Measurements from ENCODE around the gene GPT2.
A peak's percentile ranks its signal among the peaks of the same experiment; 100 is the strongest.

The GPT2 gene

DNA sequence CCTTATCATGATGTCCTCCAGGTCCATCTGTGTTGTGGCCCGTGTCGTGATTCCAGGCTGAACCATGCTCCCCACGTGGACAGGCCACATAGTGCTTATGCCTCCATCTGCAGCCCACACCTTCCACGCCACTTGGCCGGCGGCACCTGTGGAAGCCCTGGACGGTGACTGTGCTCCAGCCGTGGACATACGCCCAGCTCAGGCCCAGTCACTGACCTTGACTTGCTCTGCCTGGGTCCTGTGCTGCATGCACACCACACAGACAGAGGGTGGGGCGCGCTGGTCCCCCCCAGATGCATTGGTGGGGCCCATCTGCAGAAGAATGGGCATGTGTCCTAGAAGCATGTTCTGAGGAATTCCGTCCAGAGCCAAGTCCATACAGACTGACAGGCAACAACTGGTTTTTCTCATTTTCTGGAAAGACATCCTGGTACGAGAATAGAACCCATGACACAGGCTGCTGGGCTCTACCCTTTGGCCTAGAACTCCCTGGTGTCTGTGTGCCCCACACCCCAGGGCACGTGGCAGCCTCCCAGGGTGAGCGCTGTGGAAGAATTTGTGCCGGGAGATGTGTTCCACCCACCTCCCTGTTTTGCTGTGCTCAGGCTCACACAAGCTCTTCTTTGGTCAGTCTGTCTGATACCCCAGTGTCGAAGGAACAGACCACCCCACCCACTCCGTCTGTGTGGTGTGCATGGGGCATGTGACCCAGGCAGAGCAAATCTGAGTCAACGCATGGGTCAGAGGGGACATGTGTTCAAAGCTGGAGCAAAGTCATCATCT is 39.5 kb downstream of the GPT2 start:
- in situ Hi-C loops (cut with HindIII; ENCODE audit: low sequenced_read_pairs): no loop called here
- TF ChIP-seq, protein P1, sequence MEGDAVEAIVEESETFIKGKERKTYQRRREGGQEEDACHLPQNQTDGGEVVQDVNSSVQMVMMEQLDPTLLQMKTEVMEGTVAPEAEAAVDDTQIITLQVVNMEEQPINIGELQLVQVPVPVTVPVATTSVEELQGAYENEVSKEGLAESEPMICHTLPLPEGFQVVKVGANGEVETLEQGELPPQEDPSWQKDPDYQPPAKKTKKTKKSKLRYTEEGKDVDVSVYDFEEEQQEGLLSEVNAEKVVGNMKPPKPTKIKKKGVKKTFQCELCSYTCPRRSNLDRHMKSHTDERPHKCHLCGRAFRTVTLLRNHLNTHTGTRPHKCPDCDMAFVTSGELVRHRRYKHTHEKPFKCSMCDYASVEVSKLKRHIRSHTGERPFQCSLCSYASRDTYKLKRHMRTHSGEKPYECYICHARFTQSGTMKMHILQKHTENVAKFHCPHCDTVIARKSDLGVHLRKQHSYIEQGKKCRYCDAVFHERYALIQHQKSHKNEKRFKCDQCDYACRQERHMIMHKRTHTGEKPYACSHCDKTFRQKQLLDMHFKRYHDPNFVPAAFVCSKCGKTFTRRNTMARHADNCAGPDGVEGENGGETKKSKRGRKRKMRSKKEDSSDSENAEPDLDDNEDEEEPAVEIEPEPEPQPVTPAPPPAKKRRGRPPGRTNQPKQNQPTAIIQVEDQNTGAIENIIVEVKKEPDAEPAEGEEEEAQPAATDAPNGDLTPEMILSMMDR (IDR thresholded peaks at IDR 0.05; ENCODE audit: low read depth, low read length, missing control alignments): no peak
- H3K4me3 ChIP-seq (ENCODE audit: low read depth, low read length): no peak overlapping the region
- DNase-seq (ENCODE audit: low read depth): no peak

DNA sequence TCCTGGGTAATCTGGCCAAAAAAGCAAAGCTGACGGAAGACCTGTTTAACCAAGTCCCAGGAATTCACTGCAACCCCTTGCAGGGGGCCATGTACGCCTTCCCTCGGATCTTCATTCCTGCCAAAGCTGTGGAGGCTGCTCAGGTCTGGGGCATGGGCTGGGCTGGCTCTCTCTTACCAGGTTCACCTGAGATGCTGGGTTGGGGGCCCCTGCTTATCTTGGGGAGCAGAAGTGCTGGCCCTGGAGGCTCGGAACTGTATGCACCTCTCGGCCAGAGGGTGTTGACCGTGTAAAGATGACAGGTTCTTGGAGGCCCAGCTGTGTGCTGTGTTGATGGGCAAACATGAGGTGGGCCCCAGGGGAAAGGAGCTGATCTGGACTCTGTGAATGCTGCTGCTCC is 40.2 kb downstream of the GPT2 start:
- in situ Hi-C loops (cut with HindIII; ENCODE audit: low sequenced_read_pairs): no loop called here
- TF ChIP-seq, protein P1 (IDR thresholded peaks at IDR 0.05; ENCODE audit: low read depth, low read length, missing control alignments): no peak
- no peak overlapping the region for H3K4me3 ChIP-seq (ENCODE audit: low read depth, low read length)
- no peak for DNase-seq (ENCODE audit: low read depth)

DNA sequence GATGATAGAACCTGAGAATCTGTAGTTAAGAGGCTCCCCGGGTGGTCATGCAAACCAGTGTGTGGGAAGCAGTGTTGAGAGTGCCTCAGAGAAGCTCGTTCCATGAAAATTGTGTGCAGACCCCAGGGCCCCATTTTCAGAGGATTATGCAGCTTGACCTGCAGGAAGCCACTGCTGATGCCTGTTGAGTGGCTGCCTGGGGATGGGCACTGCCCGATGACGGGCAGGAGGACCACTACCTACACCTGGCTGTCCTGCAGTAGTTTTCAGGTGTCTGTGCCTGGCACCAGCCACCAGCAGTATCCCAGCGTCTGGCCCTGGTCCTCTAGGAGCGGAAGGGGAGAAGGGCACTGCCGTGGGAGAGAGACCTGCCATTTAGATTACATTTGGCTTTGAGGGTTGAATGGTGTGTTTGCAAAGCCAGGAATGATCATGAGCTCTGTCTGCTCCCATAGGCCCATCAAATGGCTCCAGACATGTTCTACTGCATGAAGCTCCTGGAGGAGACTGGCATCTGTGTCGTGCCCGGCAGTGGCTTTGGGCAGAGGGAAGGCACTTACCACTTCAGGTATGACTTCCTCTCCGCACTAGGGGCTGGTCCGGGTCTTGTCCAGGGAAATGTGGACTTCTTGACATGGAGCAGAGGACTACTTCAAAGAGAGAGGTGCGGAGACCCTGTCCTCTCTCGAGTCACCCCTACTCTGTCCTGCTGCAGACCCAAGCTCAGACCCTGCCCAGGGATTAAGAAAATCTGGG is 42.5 kb downstream of the GPT2 start:
- in situ Hi-C loops (cut with HindIII; ENCODE audit: low sequenced_read_pairs): no loop called here
- H3K4me3 ChIP-seq (ENCODE audit: low read depth, low read length): no peak overlapping the region
- no peak for DNase-seq (ENCODE audit: low read depth)
- TF ChIP-seq, protein P1 (IDR thresholded peaks at IDR 0.05; ENCODE audit: low read depth, low read length, missing control alignments): no peak

DNA sequence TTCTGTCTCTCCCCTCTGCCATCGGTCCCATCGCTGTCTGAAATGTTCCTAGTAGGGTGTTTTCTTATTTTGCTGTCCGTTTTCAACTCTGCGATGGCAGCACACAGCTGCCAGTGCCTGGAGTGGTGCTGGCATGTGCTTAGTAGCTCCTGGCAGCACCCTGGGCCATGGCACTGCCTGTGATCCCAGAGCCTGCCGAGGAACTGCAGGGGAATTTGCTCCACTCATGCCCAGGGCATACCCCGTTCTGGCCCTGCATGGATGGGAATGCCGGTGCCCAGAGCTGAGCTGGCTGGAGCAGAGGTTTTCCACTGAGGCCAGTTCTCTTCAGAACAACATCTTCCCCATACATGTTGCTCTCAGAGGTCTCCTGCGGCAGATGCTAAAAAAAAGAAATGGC is 43.1 kb downstream of the GPT2 start:
- in situ Hi-C loops (cut with HindIII; ENCODE audit: low sequenced_read_pairs): no loop called here
- TF ChIP-seq, protein P1 (IDR thresholded peaks at IDR 0.05; ENCODE audit: low read depth, low read length, missing control alignments): no peak
- H3K4me3 ChIP-seq (ENCODE audit: low read depth, low read length): no peak overlapping the region
- no peak for DNase-seq (ENCODE audit: low read depth)

DNA sequence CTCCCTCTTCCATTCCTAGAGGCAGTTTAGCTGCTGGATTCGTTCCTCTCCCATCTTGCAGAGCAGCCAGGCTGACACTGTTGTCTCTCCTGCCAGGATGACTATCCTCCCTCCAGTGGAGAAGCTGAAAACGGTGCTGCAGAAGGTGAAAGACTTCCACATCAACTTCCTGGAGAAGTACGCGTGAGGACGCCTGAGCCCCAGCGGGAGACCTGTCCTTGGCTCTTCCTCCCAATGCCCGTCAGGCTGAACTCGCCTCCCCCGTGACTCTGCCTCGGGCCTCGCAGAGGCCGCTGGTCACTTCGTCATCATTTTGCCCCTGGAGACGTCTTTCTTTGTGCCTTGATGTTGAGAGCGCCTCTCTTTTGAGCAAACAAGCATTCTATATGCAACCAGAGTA is 44.6 kb downstream of the GPT2 start:
- TF ChIP-seq, protein P1 (IDR thresholded peaks at IDR 0.05; ENCODE audit: low read depth, low read length, missing control alignments): no peak

DNA sequence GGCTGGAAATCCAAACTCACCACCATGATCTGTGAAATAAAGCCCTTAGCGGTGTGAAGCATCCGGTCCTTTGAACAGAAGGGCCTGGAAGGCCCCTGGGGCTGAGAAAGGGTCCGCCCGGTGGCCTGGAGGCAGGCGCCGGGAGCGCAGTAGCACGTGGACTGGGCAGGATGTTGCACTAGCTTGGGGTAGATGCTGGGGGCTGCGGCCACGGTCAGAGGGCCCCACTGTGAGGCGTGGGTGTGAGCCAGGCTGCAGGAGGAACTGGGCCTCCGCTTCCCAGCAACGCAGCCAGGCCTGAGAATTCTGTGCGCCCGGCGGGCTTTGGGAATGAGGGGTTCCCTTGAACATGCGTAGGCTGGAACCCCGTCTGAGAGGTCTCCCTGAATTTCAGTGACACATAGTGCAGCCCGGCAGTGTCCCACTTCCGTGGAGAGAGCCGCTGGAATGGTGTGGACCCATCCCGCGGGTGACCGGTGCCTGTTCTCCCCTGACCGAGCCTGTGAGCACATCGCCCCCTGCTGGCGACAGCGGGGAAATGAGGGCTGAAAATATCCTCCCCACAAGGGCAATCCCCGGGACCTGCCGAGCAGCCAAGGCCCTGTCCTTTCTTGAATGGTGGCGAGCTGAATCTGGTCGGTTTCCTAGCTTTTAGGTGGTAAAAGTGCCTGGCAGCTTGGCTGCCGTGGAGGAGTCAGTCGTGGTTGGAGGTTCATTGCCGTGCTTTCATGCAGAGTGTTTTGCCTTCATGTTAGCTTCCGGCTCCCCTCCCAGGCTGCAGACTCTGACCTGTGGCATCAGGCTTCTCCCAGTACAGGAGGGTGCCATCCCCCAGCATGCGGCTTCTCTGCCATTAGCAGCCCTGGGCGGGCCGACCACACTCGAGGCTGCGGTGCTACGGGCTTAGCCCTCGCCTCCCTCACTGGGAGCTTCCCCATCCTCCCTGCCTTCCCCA is 45.5 kb downstream of the GPT2 start:
- in situ Hi-C loops (cut with HindIII; ENCODE audit: low sequenced_read_pairs): no loop called here
- no peak overlapping the region for H3K4me3 ChIP-seq (ENCODE audit: low read depth, low read length)
- TF ChIP-seq, protein P1 (IDR thresholded peaks at IDR 0.05; ENCODE audit: low read depth, low read length, missing control alignments): peak; percentile 88
- peak; percentile 11 for DNase-seq (ENCODE audit: low read depth)

More for the DNA sequence above, 44.6 kb downstream of the GPT2 start:
- no peak overlapping the region for H3K4me3 ChIP-seq (ENCODE audit: low read depth, low read length)
- DNase-seq (ENCODE audit: low read depth): no peak
- in situ Hi-C loops (cut with HindIII; ENCODE audit: low sequenced_read_pairs): no loop called here

Measured in astrocyte of the cerebellum (primary cell).